Measurements from ENCODE around the gene CAVIN2. TPM values are rescaled to one million over a fixed set of nuclear protein-coding genes. Genes with fewer than 3 reads are reported as not detected.

The CAVIN2 gene
- total RNA-seq, 2 donors from 2014 or later = 24.8 to 27.1 TPM

DNA sequence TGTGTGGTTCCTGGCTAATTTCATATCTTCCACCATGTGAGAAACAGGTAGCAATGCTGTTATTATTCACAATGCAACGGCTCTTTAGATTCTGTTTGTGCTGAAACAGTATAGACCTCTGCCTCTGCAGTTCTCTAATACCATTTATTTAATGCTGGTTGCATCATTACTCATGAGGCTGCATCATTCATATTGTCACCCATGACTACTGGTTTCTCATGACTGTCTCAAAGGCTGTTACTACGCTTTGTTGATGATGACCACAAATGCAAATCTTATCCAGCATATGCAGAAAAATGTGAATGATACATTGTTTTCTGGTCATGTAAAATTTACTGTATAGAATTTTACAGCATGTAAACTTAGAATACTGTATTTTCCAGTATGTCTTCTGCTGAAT is 22.5 kb downstream of the CAVIN2 start:
- intact Hi-C loops (cut with DNase I) = no loop called here
- Histone ChIP-seq H3K36me3 (no peaks in the 10 kb centered on the region), H3K4me1 (replicated peaks) (no peaks in the 10 kb centered on the region), H3K9me3 (no peaks in the 10 kb centered on the region), H3K4me3 (no peak overlapping the region), H3K27ac (no peak overlapping the region), H3K27me3 (replicated peaks; ENCODE audit: insufficient read depth) (no peaks in the 10 kb centered on the region)
- TF ChIP-seq, protein P1, sequence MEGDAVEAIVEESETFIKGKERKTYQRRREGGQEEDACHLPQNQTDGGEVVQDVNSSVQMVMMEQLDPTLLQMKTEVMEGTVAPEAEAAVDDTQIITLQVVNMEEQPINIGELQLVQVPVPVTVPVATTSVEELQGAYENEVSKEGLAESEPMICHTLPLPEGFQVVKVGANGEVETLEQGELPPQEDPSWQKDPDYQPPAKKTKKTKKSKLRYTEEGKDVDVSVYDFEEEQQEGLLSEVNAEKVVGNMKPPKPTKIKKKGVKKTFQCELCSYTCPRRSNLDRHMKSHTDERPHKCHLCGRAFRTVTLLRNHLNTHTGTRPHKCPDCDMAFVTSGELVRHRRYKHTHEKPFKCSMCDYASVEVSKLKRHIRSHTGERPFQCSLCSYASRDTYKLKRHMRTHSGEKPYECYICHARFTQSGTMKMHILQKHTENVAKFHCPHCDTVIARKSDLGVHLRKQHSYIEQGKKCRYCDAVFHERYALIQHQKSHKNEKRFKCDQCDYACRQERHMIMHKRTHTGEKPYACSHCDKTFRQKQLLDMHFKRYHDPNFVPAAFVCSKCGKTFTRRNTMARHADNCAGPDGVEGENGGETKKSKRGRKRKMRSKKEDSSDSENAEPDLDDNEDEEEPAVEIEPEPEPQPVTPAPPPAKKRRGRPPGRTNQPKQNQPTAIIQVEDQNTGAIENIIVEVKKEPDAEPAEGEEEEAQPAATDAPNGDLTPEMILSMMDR (IDR thresholded peaks at IDR 0.05) = no peak
- no peak for TF ChIP-seq POLR2AphosphoS5 (IDR thresholded peaks at IDR 0.05)
- TF ChIP-seq POLR2A (IDR thresholded peaks at IDR 0.05) = no peak
- no peak for DNase-seq (ENCODE audit: low spot score)
- 98% methylated on average over 2 of the region's 2 CpGs for WGBS

DNA sequence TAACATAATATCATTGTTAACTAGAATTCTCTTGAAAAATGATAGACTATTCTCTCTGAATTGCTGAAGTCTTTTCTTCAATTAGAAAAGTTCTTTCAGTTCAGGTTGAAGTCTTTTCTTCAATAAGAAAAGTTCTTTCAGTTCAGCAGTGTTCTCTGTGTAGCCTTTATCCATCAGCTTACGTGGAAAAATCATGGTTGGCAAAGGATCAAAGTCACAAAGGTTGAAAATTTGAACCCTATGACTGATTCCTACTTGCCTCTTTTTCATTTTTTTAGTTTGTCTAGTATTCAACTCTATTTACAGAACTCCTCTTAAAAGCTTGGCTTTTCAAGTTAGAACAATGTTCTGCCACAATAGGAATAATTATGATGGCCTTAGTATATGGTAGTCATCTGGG is 25.8 kb downstream of the CAVIN2 start:
- intact Hi-C loops (cut with DNase I) = no loop called here

DNA sequence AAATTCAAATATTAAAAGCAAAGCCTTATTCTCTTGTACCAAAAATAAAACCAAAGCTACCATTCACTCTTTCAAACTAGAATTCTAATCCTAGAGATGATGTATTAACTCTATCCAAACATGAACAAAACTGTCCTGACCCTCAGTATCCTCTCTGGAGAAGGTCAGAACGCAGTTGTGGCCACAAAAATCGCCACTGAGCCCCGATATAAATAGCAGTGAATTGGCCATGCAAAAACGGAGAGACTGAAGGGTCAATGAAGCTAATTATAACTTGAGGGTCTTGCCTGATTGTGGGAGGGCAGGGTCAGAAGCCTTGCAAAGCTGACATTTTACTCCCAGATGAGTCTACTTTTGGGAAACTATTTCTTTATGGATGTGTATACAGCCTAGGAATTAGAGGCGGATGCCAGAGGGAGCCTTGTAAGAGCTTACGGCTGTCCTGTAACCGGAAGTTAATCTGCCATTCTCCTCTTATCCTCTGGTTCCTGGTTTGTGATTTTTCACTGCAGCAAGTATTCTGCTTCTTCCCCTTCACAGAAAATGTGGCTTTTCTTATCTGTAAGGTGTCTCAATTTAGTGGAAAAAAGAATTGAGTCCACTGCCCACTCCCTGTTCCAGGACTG is 28.1 kb downstream of the CAVIN2 start:
- Histone ChIP-seq H3K36me3 (no peaks in the 10 kb centered on the region), H3K9me3 (no peaks in the 10 kb centered on the region), H3K27me3 (replicated peaks; ENCODE audit: insufficient read depth) (no peaks in the 10 kb centered on the region), H3K4me3 (no peak overlapping the region), H3K27ac (no peak overlapping the region), H3K4me1 (replicated peaks) (no peaks in the 10 kb centered on the region)
- no peak for DNase-seq (ENCODE audit: low spot score)
- intact Hi-C loops (cut with DNase I) = no loop called here
- TF ChIP-seq, protein P1 (IDR thresholded peaks at IDR 0.05) = no peak
- TF ChIP-seq POLR2A (IDR thresholded peaks at IDR 0.05) = no peak
- TF ChIP-seq POLR2AphosphoS5 (IDR thresholded peaks at IDR 0.05) = no peak
- 88% methylated on average over 7 of the region's 7 CpGs for WGBS

More for the DNA sequence above, 25.8 kb downstream of the CAVIN2 start:
- WGBS = 41% methylated on average over 1 of the region's 1 CpG
- Histone ChIP-seq H3K27ac (no peak overlapping the region), H3K9me3 (no peaks in the 10 kb centered on the region), H3K4me3 (no peak overlapping the region), H3K27me3 (replicated peaks; ENCODE audit: insufficient read depth) (no peaks in the 10 kb centered on the region), H3K4me1 (replicated peaks) (no peaks in the 10 kb centered on the region), H3K36me3 (no peaks in the 10 kb centered on the region)
- TF ChIP-seq POLR2AphosphoS5 (IDR thresholded peaks at IDR 0.05) (no peak), POLR2A (IDR thresholded peaks at IDR 0.05) (no peak)
- TF ChIP-seq, protein P1 (IDR thresholded peaks at IDR 0.05) = no peak
- DNase-seq (ENCODE audit: low spot score) = no peak

DNA sequence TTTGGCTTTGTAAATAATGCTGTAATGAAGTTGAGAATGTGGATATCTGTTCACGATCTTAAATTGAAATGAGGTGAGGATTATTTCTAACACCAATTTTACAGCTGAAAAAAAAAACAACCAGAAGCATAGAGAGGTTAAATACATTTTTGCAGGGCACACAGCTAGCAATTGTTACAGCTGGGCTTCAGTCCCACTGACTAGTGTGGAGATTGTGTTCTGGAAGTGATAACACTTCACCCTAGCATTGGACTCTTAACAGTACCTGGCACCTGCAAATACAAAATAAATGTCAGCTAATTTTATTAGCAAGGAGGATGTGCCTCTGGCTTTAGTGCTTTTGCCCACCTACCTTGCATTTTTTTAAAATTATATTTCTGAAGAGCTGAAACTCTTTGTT is 28.8 kb downstream of the CAVIN2 start:
- intact Hi-C loops (cut with DNase I) = no loop called here
- H3K4me1 ChIP-seq (replicated peaks) = no peaks in the 10 kb centered on the region
- 98% methylated on average over 1 of the region's 1 CpG for WGBS
- TF ChIP-seq POLR2A (IDR thresholded peaks at IDR 0.05) (no peak), POLR2AphosphoS5 (IDR thresholded peaks at IDR 0.05) (no peak)
- TF ChIP-seq, protein P1 (IDR thresholded peaks at IDR 0.05) = no peak
- no peak overlapping the region for H3K27ac ChIP-seq
- no peaks in the 10 kb centered on the region for H3K36me3 ChIP-seq
- no peaks in the 10 kb centered on the region for H3K9me3 ChIP-seq
- DNase-seq (ENCODE audit: low spot score) = no peak
- no peaks in the 10 kb centered on the region for H3K27me3 ChIP-seq (replicated peaks; ENCODE audit: insufficient read depth)
- no peak overlapping the region for H3K4me3 ChIP-seq

DNA sequence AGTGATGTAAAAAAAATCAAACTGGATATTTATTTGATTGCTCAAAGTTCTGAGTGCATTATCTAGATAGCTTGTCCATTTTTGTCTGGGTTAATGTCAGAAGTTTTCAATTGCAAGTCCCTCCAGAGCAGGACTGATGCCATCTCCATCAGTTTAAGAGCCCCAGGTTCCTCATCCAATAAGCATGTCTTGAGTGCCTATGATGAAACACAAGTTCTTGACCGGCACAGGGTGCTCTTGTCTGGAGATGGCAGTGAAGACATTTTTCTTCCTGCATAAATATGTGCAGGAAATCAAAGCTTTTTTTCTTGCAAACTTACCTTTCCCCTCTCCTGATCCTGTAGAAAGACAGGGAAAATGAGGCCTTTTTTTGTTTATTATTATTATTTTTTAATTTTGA is 31.9 kb downstream of the CAVIN2 start:
- TF ChIP-seq, protein P1 (IDR thresholded peaks at IDR 0.05) = no peak
- TF ChIP-seq POLR2AphosphoS5 (IDR thresholded peaks at IDR 0.05) = no peak
- no peak for TF ChIP-seq POLR2A (IDR thresholded peaks at IDR 0.05)
- Histone ChIP-seq H3K36me3 (no peaks in the 10 kb centered on the region), H3K27me3 (replicated peaks; ENCODE audit: insufficient read depth) (no peaks in the 10 kb centered on the region), H3K27ac (no peak overlapping the region), H3K9me3 (no peaks in the 10 kb centered on the region), H3K4me1 (replicated peaks) (no peaks in the 10 kb centered on the region), H3K4me3 (no peak overlapping the region)
- intact Hi-C loops (cut with DNase I) = no loop called here
- no peak for DNase-seq (ENCODE audit: low spot score)
- 92% methylated on average over 1 of the region's 1 CpG for WGBS
